Raji (cell line): ENCODE measurements around the gene LGALS1.
A peak's percentile ranks its signal among the peaks of the same experiment; 100 is the strongest.

Experiments used
- POLR2A ChIP-seq: IDR thresholded peaks from 2 replicates; pipeline ENCODE4 v1.6.1; 2011; ENCODE audit warnings: low read depth, low read length, control low read depth; ENCODE audit not compliant: insufficient read depth

The LGALS1 gene

GRCh38 chr22:37657590-37658132 lies 17.8 kb upstream of the LGALS1 start:
- TF ChIP-seq POLR2A = peak; percentile 86

- peak; percentile 71 for TF ChIP-seq POLR2A
Observed at GRCh38 chr22:37658133-37659065, 17.0 kb upstream of the LGALS1 start, which contains the start of gene PDXP. PDXP (plus strand) TSS chr22:37658723; CDS start chr22:37658783, 60 bp downstream.

GRCh38 chr22:37659066-37659896 lies 16.2 kb upstream of the LGALS1 start:
- no peak for TF ChIP-seq POLR2A

- no peak for TF ChIP-seq POLR2A
Observed at GRCh38 chr22:37659897-37660708, 15.3 kb upstream of the LGALS1 start.

- TF ChIP-seq POLR2A = no peak
Observed at GRCh38 chr22:37660709-37661045, 14.8 kb upstream of the LGALS1 start.

- TF ChIP-seq POLR2A = no peak
Observed at GRCh38 chr22:37661160-37661924, 14.1 kb upstream of the LGALS1 start.

- TF ChIP-seq POLR2A = no peak
Observed at GRCh38 chr22:37662039-37662438, 13.4 kb upstream of the LGALS1 start.

- no peak for TF ChIP-seq POLR2A
Observed at GRCh38 chr22:37663521-37664140, 11.8 kb upstream of the LGALS1 start.

- no peak for TF ChIP-seq POLR2A
Observed at GRCh38 chr22:37664249-37665101, 11.0 kb upstream of the LGALS1 start.

GRCh38 chr22:37665487-37665886 lies 9.9 kb upstream of the LGALS1 start:
- TF ChIP-seq POLR2A = no peak

GRCh38 chr22:37669586-37669985 lies 5.8 kb upstream of the LGALS1 start:
- TF ChIP-seq POLR2A = no peak

- TF ChIP-seq POLR2A = no peak
Observed at GRCh38 chr22:37672206-37672919, 3.1 kb upstream of the LGALS1 start.
